Liver (tissue), 9 donors: Measurements from ENCODE around the gene METTL5. TPM values are rescaled to one million over a fixed set of nuclear protein-coding genes. Genes with fewer than 3 reads are reported as not detected.

Experiments used
- DNase-seq: peaks from one replicate; pipeline ENCODE4 v3.0.0-alpha.2; 2017; ENCODE audit warnings: low spot score
- H3K27ac ChIP-seq, 2 donors: one replicate each; pipeline ENCODE4 v1.7.0; 2013; ENCODE audit warnings: inconsistent platforms in 2 of 2, low read length in 2 of 2, control low read depth in 1 of 2, low read depth in 1 of 2, mild to moderate bottlenecking in 1 of 2
- H3K27me3 ChIP-seq, 4 donors: one replicate each; pipeline versions ENCODE4 v1.6.1 to v1.7.0; 2013; ENCODE audit warnings: low read length in 3 of 4, inconsistent platforms in 1 of 4, mild to moderate bottlenecking in 1 of 4, moderate library complexity in 1 of 4; ENCODE audit not compliant: control insufficient read depth in 4 of 4, insufficient read depth in 4 of 4
- H3K36me3 ChIP-seq, 4 donors: one replicate each; pipeline versions ENCODE4 v1.6.1 to v1.7.0; 2013; ENCODE audit warnings: low read length in 3 of 4, mild to moderate bottlenecking in 3 of 4, low read depth in 1 of 4, moderate library complexity in 1 of 4; ENCODE audit not compliant: control insufficient read depth in 4 of 4, insufficient read depth in 3 of 4
- H3K4me1 ChIP-seq, 4 donors: one replicate each; pipeline versions ENCODE4 v1.6.1 to v1.7.0; 2013; ENCODE audit warnings: low read length in 3 of 4, mild to moderate bottlenecking in 3 of 4, moderate library complexity in 1 of 4; ENCODE audit not compliant: control insufficient read depth in 4 of 4, insufficient read depth in 4 of 4
- H3K4me3 ChIP-seq, 3 donors: one replicate each; pipeline versions ENCODE4 v1.6.1 to v1.7.0; 2013; ENCODE audit warnings: low read length in 3 of 3, control low read depth in 1 of 3, low read depth in 1 of 3, mild to moderate bottlenecking in 1 of 3
- H3K9ac ChIP-seq, 2 donors: one replicate each; pipeline ENCODE4 v1.7.0; 2013; ENCODE audit warnings: low read length in 2 of 2, mild to moderate bottlenecking in 2 of 2, moderate library complexity in 2 of 2, control low read depth in 1 of 2, low read depth in 1 of 2
- H3K9me3 ChIP-seq, 4 donors: one replicate each; pipeline versions ENCODE4 v1.6.1 to v1.7.0; 2013; ENCODE audit warnings: low read length in 3 of 4; ENCODE audit not compliant: control insufficient read depth in 4 of 4
- EGR1 ChIP-seq, 2 donors: IDR thresholded peaks; 2 replicates each; pipeline ENCODE4 v1.6.1; 2016 to 2018; ENCODE audit warnings: antibody characterized with exemption in 2 of 2, low read depth in 2 of 2
- FOXA1 ChIP-seq: IDR thresholded peaks from 2 replicates; pipeline ENCODE4 v1.6.1; 2016; ENCODE audit warnings: antibody characterized with exemption
- FOXA2 ChIP-seq: IDR thresholded peaks from 2 replicates; pipeline ENCODE4 v1.6.1; 2016; ENCODE audit warnings: antibody characterized with exemption
- GABPA ChIP-seq, 2 donors: IDR thresholded peaks in 1 of 2; conservative IDR thresholded peaks in 1 of 2; 2 replicates each; pipeline ENCODE4 v1.6.1; 2016; ENCODE audit warnings: antibody characterized with exemption in 2 of 2, mild to moderate bottlenecking in 1 of 2, moderate library complexity in 1 of 2
- HNF4A ChIP-seq, 2 donors: conservative IDR thresholded peaks; 2 replicates each; pipeline ENCODE4 v1.6.1; 2016; ENCODE audit warnings: antibody characterized with exemption in 2 of 2, mild to moderate bottlenecking in 2 of 2
- HNF4G ChIP-seq: IDR thresholded peaks from 2 replicates; pipeline ENCODE4 v1.6.1; 2016; ENCODE audit warnings: antibody characterized with exemption
- JUND ChIP-seq, 2 donors: IDR thresholded peaks; 2 replicates each; pipeline ENCODE4 v1.6.1; 2016; ENCODE audit warnings: antibody characterized with exemption in 2 of 2
- NR2F2 ChIP-seq: IDR thresholded peaks from 2 replicates; pipeline ENCODE4 v1.6.1; 2016; ENCODE audit warnings: antibody characterized with exemption
- RAD21 ChIP-seq, 2 donors: IDR thresholded peaks; 2 replicates each; pipeline ENCODE4 v1.6.1; 2016; ENCODE audit warnings: antibody characterized with exemption in 2 of 2, mild to moderate bottlenecking in 2 of 2
- RXRA ChIP-seq, 2 donors: IDR thresholded peaks; 2 replicates each; pipeline ENCODE4 v1.6.1; 2017 to 2018; ENCODE audit warnings: antibody characterized with exemption in 2 of 2, mild to moderate bottlenecking in 1 of 2
- SP1 ChIP-seq: IDR thresholded peaks from 2 replicates; pipeline ENCODE4 v1.6.1; 2018; ENCODE audit warnings: antibody characterized with exemption, mild to moderate bottlenecking
- TAF1 ChIP-seq: conservative IDR thresholded peaks from 2 replicates; pipeline ENCODE4 v1.6.1; 2016; ENCODE audit warnings: antibody characterized with exemption, mild to moderate bottlenecking
- YY1 ChIP-seq: IDR thresholded peaks from 2 replicates; pipeline ENCODE4 v1.6.1; 2016; ENCODE audit warnings: antibody characterized with exemption, mild to moderate bottlenecking
- ZBTB33 ChIP-seq: IDR thresholded peaks from 2 replicates; pipeline ENCODE4 v1.6.1; 2016; ENCODE audit warnings: antibody characterized with exemption
- WGBS: extraction: QIAGEN DNeasy Blood & Tissue Kit; methylation state at CpG from one replicate; pipeline ENCODE4 v1.1.7; 2013; 5-methylcytosine and 5-hydroxymethylcytosine counted together
- polyA plus RNA-seq, 2 donors: library from polyadenylated mRNA; stranded (reverse) in 1 of 2; unstranded in 1 of 2; fragments of 200-250 nt in 1 of 2; fragments of >200 nt in 1 of 2; fragmentation: Nextera tagmentation in 1 of 2; extraction: Ambion mirVana in 1 of 2; gene quantifications; one replicate each; pipeline versions ENCODE4 v1.2.1 to v1.2.3, GENCODE V29; 2013 to 2015
- total RNA-seq, 2 donors: library from RNA; depleted of rRNA; stranded (reverse); fragments of >200 nt; gene quantifications; one replicate each; pipeline ENCODE4 v1.2.3, GENCODE V29; 2014
- TF ChIP-seq, protein P1 (sequence below): IDR thresholded peaks from 2 replicates; pipeline ENCODE4 v1.6.1; 2016; ENCODE audit warnings: antibody characterized with exemption
- TF ChIP-seq, protein P2 (sequence below): IDR thresholded peaks from 2 replicates; pipeline ENCODE4 v1.6.1; 2016; ENCODE audit warnings: antibody characterized with exemption
- TF ChIP-seq, protein P3 (sequence below): fragments of 150-350 bp; IDR thresholded peaks from 2 replicates; pipeline ENCODE4 v1.5.1; 2017; ENCODE audit warnings: improper control_type of control experiment, low read depth, low read length; ENCODE audit not compliant: missing input control
- TF ChIP-seq, protein P4 (sequence below): IDR thresholded peaks from 2 replicates; pipeline ENCODE4 v1.6.1; 2016; ENCODE audit warnings: antibody characterized with exemption, mild to moderate bottlenecking
- donor health status: healthy.
- donor health status: healthy.
- donor health status: healthy.
- donor health status: healthy.
- donor health status: healthy.

The METTL5 gene
- total and polyA plus RNA-seq, 4 donors, result 15.4 to 35.6 (median 22.8) TPM

DNA sequence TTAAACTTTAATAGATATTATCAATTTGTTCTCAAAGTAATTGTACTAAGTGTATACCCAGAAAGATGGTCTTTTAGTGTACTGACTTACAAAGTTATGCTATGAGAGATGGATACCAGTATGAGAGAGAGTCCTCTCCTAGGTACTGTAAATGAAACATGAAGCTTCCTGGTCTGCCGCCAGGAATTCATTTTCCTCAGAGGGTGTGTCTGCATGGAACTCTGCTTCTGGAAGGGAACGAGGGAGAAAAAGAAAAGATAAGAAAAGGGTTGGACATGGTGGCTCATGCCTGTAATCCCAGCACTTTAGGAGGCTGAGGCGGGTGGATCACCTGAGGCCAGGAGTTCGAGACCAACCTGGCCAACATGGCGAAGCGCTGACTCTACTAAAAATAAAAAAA lies 28.3 kb downstream of the METTL5 start:
- TF ChIP-seq HNF4A (conservative IDR thresholded peaks at IDR 0.05) (no peak), FOXA1 (no peak), TAF1 (no peak), FOXA2 (no peak), RXRA (IDR thresholded peaks at IDR 0.05) (no peak), YY1 (no peak), NR2F2 (no peak), GABPA (IDR thresholded peaks at IDR 0.05 in 1 of 2, conservative IDR thresholded peaks at IDR 0.05 in 1 of 2) (no peak)
- TF ChIP-seq, protein P1, sequence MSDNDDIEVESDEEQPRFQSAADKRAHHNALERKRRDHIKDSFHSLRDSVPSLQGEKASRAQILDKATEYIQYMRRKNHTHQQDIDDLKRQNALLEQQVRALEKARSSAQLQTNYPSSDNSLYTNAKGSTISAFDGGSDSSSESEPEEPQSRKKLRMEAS, result no peak
- no peak for DNase-seq
- H3K4me3 ChIP-seq, result no peak overlapping the region
- no peaks in the 10 kb centered on the region for H3K27me3 ChIP-seq
- no peaks in the 10 kb centered on the region for H3K9me3 ChIP-seq
- H3K36me3 ChIP-seq, result no peaks in the 10 kb centered on the region
- 83% methylated on average over 6 of the region's 6 CpGs for WGBS
- no peak overlapping the region for H3K9ac ChIP-seq
- H3K27ac ChIP-seq, result no peak overlapping the region
- H3K4me1 ChIP-seq, result peaks cover 0 to 6% (median 3%) of the 10 kb centered on the region in 4 donors

GRCh38 chr2:169795181-169795580 lies 29.5 kb downstream of the METTL5 start:
- no peak for TF ChIP-seq SP1
- TF ChIP-seq, protein P2, sequence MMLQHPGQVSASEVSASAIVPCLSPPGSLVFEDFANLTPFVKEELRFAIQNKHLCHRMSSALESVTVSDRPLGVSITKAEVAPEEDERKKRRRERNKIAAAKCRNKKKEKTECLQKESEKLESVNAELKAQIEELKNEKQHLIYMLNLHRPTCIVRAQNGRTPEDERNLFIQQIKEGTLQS, result no peak
- TF ChIP-seq, protein P1, result no peak
- TF ChIP-seq RAD21 (IDR thresholded peaks at IDR 0.05), result no peak
- TF ChIP-seq EGR1 (IDR thresholded peaks at IDR 0.05; ENCODE audit: low read depth in 2 of 2), result no peak
- TF ChIP-seq, protein P3, sequence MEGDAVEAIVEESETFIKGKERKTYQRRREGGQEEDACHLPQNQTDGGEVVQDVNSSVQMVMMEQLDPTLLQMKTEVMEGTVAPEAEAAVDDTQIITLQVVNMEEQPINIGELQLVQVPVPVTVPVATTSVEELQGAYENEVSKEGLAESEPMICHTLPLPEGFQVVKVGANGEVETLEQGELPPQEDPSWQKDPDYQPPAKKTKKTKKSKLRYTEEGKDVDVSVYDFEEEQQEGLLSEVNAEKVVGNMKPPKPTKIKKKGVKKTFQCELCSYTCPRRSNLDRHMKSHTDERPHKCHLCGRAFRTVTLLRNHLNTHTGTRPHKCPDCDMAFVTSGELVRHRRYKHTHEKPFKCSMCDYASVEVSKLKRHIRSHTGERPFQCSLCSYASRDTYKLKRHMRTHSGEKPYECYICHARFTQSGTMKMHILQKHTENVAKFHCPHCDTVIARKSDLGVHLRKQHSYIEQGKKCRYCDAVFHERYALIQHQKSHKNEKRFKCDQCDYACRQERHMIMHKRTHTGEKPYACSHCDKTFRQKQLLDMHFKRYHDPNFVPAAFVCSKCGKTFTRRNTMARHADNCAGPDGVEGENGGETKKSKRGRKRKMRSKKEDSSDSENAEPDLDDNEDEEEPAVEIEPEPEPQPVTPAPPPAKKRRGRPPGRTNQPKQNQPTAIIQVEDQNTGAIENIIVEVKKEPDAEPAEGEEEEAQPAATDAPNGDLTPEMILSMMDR, result no peak
- no peak for TF ChIP-seq TAF1
- TF ChIP-seq, protein P4, sequence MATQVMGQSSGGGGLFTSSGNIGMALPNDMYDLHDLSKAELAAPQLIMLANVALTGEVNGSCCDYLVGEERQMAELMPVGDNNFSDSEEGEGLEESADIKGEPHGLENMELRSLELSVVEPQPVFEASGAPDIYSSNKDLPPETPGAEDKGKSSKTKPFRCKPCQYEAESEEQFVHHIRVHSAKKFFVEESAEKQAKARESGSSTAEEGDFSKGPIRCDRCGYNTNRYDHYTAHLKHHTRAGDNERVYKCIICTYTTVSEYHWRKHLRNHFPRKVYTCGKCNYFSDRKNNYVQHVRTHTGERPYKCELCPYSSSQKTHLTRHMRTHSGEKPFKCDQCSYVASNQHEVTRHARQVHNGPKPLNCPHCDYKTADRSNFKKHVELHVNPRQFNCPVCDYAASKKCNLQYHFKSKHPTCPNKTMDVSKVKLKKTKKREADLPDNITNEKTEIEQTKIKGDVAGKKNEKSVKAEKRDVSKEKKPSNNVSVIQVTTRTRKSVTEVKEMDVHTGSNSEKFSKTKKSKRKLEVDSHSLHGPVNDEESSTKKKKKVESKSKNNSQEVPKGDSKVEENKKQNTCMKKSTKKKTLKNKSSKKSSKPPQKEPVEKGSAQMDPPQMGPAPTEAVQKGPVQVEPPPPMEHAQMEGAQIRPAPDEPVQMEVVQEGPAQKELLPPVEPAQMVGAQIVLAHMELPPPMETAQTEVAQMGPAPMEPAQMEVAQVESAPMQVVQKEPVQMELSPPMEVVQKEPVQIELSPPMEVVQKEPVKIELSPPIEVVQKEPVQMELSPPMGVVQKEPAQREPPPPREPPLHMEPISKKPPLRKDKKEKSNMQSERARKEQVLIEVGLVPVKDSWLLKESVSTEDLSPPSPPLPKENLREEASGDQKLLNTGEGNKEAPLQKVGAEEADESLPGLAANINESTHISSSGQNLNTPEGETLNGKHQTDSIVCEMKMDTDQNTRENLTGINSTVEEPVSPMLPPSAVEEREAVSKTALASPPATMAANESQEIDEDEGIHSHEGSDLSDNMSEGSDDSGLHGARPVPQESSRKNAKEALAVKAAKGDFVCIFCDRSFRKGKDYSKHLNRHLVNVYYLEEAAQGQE, result no peak
- no peak for TF ChIP-seq JUND (IDR thresholded peaks at IDR 0.05)
- no peak for TF ChIP-seq FOXA2
- TF ChIP-seq HNF4G, result no peak
- no peak for TF ChIP-seq ZBTB33
- no peak for TF ChIP-seq RXRA (IDR thresholded peaks at IDR 0.05)
- no peak for TF ChIP-seq GABPA (IDR thresholded peaks at IDR 0.05 in 1 of 2, conservative IDR thresholded peaks at IDR 0.05 in 1 of 2)
- no peak for TF ChIP-seq HNF4A (conservative IDR thresholded peaks at IDR 0.05)
- TF ChIP-seq FOXA1, result no peak
- DNase-seq, result no peak
- no peak overlapping the region for H3K4me3 ChIP-seq

More at GRCh38 chr2:169795181-169795580, 29.5 kb downstream of the METTL5 start:
- 94% methylated on average over 2 of the region's 2 CpGs for WGBS
- Histone ChIP-seq H3K9ac (no peak overlapping the region), H3K36me3 (no peaks in the 10 kb centered on the region), H3K27ac (no peak overlapping the region), H3K9me3 (no peaks in the 10 kb centered on the region), H3K27me3 (no peaks in the 10 kb centered on the region), H3K4me1 (peaks cover 0 to 6% (median 3%) of the 10 kb centered on the region in 4 donors)
